HepG2 (cell line): ENCODE data around the gene GZF1. TPM values are rescaled to one million over a fixed set of nuclear protein-coding genes. Genes with fewer than 3 reads are reported as not detected.

Experiments
- AHDC1 ChIP-seq: sonication (generic); formaldehyde crosslinking; IDR thresholded peaks from 2 replicates; pipeline ENCODE4 v1.5.1; 2020; ENCODE audit warnings: mild to moderate bottlenecking, missing genetic modification reagents, borderline replicate concordance
- E2F5 ChIP-seq: sonication (generic); formaldehyde crosslinking; conservative IDR thresholded peaks from 2 replicates; pipeline ENCODE4 v1.4.0; 2020; ENCODE audit warnings: missing genetic modification reagents
- HNRNPLL ChIP-seq: fragments of 200-400 bp; formaldehyde crosslinking; IDR thresholded peaks from 2 replicates; pipeline ENCODE4 v1.6.1; 2017; ENCODE audit warnings: mild to moderate bottlenecking, low read depth, low read length; ENCODE audit not compliant: poor library complexity, severe bottlenecking
- PRDM15 ChIP-seq: sonication (generic); formaldehyde crosslinking; IDR thresholded peaks from 2 replicates; pipeline ENCODE4 v1.4.0; 2020; ENCODE audit warnings: missing genetic modification reagents
- SNAI1 ChIP-seq: sonication (generic); formaldehyde crosslinking; IDR thresholded peaks from 2 replicates; pipeline ENCODE4 v1.5.0; 2020; ENCODE audit warnings: mild to moderate bottlenecking, missing genetic modification reagents, borderline replicate concordance
- UBTF ChIP-seq: sonication (generic); formaldehyde crosslinking; IDR thresholded peaks from 2 replicates; pipeline ENCODE4 v1.4.0; 2020; ENCODE audit warnings: mild to moderate bottlenecking, missing genetic modification reagents
- ZBTB26 ChIP-seq: IDR thresholded peaks from 2 replicates; pipeline ENCODE4 v1.6.1; 2016; ENCODE audit warnings: missing compliant biosample characterization, missing genetic modification reagents, borderline replicate concordance
- ZNF770 ChIP-seq: sonication (generic); formaldehyde crosslinking; IDR thresholded peaks from 2 replicates; pipeline ENCODE4 v1.5.0; 2020; ENCODE audit warnings: mild to moderate bottlenecking, missing genetic modification reagents
- ZNF772 ChIP-seq: sonication (generic); formaldehyde crosslinking; IDR thresholded peaks from 2 replicates; pipeline ENCODE4 v1.5.0; 2020; ENCODE audit warnings: mild to moderate bottlenecking, missing genetic modification reagents
- polyA plus RNA-seq, 8 experiments: library from polyadenylated mRNA; depleted of rRNA in 3 of 8; stranded (reverse) in 7 of 8; unstranded in 1 of 8; fragments of >200 nt; fragmentation: Illumina TruSeq in 4 of 8; extraction: Trizol in 4 of 8; gene quantifications; 2 replicates each; pipeline versions ENCODE4 v1.2.1 to v1.2.3, GENCODE V29; 2011 to 2016; ENCODE audit warnings: low read depth in 4 of 8, missing spikeins in 1 of 8, mixed read lengths in 1 of 8; ENCODE audit not compliant: insufficient read depth in 1 of 8
- total RNA-seq, 5 experiments: library from RNA; depleted of rRNA; stranded (reverse); fragments of >200 nt; fragmentation: Illumina TruSeq; extraction: Trizol; gene quantifications; 2 replicates each; pipeline ENCODE4 v1.2.3, GENCODE V29; 2016; ENCODE audit warnings: low read depth in 1 of 5

GZF1 gene
- total and polyA plus RNA-seq, 2 of the 13 experiments (the other 11 are each of a cell fraction or from before 2014, with no cell fraction given) = 16.9 to 26.0 TPM

GRCh38 chr20:23361476-23362391 lies at the start of gene GZF1 (continued):
- TF ChIP-seq ZBTB26 (CRISPR knock-in tag) (peak; percentile 92), PRDM15 (CRISPR knock-in tag) (peak; percentile 90), UBTF (peak; percentile 98), ZNF770 (CRISPR knock-in tag) (peak; percentile 69), ZNF772 (peak; percentile 99), E2F5 (CRISPR knock-in tag) (peak; percentile 4; the same call in 1 of the 2 replicates), SNAI1 (CRISPR knock-in tag) (no peak), HNRNPLL (peak; percentile 92), AHDC1 (CRISPR knock-in tag) (peak; percentile 84)
